Liver (tissue), 9 donors: ENCODE results near the gene GNPNAT1. TPM values are rescaled to one million over a fixed set of nuclear protein-coding genes. Genes with fewer than 3 reads are reported as not detected.
"Not testable (repeated sequence)": the region's sequence is repeated elsewhere in the genome, so short reads cannot be mapped to it uniquely, and the experiment has no call there.

Source experiments
- DNase-seq: peaks from one replicate; pipeline ENCODE4 v3.0.0-alpha.2; 2017; ENCODE audit warnings: low spot score
- H3K27ac ChIP-seq, 2 donors: one replicate each; pipeline ENCODE4 v1.7.0; 2013; ENCODE audit warnings: inconsistent platforms in 2 of 2, low read length in 2 of 2, control low read depth in 1 of 2, low read depth in 1 of 2, mild to moderate bottlenecking in 1 of 2
- H3K27me3 ChIP-seq, 4 donors: one replicate each; pipeline versions ENCODE4 v1.6.1 to v1.7.0; 2013; ENCODE audit warnings: low read length in 3 of 4, inconsistent platforms in 1 of 4, mild to moderate bottlenecking in 1 of 4, moderate library complexity in 1 of 4; ENCODE audit not compliant: control insufficient read depth in 4 of 4, insufficient read depth in 4 of 4
- H3K36me3 ChIP-seq, 4 donors: one replicate each; pipeline versions ENCODE4 v1.6.1 to v1.7.0; 2013; ENCODE audit warnings: low read length in 3 of 4, mild to moderate bottlenecking in 3 of 4, low read depth in 1 of 4, moderate library complexity in 1 of 4; ENCODE audit not compliant: control insufficient read depth in 4 of 4, insufficient read depth in 3 of 4
- H3K4me1 ChIP-seq, 4 donors: one replicate each; pipeline versions ENCODE4 v1.6.1 to v1.7.0; 2013; ENCODE audit warnings: low read length in 3 of 4, mild to moderate bottlenecking in 3 of 4, moderate library complexity in 1 of 4; ENCODE audit not compliant: control insufficient read depth in 4 of 4, insufficient read depth in 4 of 4
- H3K4me3 ChIP-seq, 3 donors: one replicate each; pipeline versions ENCODE4 v1.6.1 to v1.7.0; 2013; ENCODE audit warnings: low read length in 3 of 3, control low read depth in 1 of 3, low read depth in 1 of 3, mild to moderate bottlenecking in 1 of 3
- H3K9ac ChIP-seq, 2 donors: one replicate each; pipeline ENCODE4 v1.7.0; 2013; ENCODE audit warnings: low read length in 2 of 2, mild to moderate bottlenecking in 2 of 2, moderate library complexity in 2 of 2, control low read depth in 1 of 2, low read depth in 1 of 2
- H3K9me3 ChIP-seq, 4 donors: one replicate each; pipeline versions ENCODE4 v1.6.1 to v1.7.0; 2013; ENCODE audit warnings: low read length in 3 of 4; ENCODE audit not compliant: control insufficient read depth in 4 of 4
- EGR1 ChIP-seq, 2 donors: IDR thresholded peaks; 2 replicates each; pipeline ENCODE4 v1.6.1; 2016 to 2018; ENCODE audit warnings: antibody characterized with exemption in 2 of 2, low read depth in 2 of 2
- FOXA1 ChIP-seq: IDR thresholded peaks from 2 replicates; pipeline ENCODE4 v1.6.1; 2016; ENCODE audit warnings: antibody characterized with exemption
- FOXA2 ChIP-seq: IDR thresholded peaks from 2 replicates; pipeline ENCODE4 v1.6.1; 2016; ENCODE audit warnings: antibody characterized with exemption
- GABPA ChIP-seq, 2 donors: IDR thresholded peaks in 1 of 2; conservative IDR thresholded peaks in 1 of 2; 2 replicates each; pipeline ENCODE4 v1.6.1; 2016; ENCODE audit warnings: antibody characterized with exemption in 2 of 2, mild to moderate bottlenecking in 1 of 2, moderate library complexity in 1 of 2
- HNF4A ChIP-seq, 2 donors: conservative IDR thresholded peaks; 2 replicates each; pipeline ENCODE4 v1.6.1; 2016; ENCODE audit warnings: antibody characterized with exemption in 2 of 2, mild to moderate bottlenecking in 2 of 2
- HNF4G ChIP-seq: IDR thresholded peaks from 2 replicates; pipeline ENCODE4 v1.6.1; 2016; ENCODE audit warnings: antibody characterized with exemption
- NR2F2 ChIP-seq: IDR thresholded peaks from 2 replicates; pipeline ENCODE4 v1.6.1; 2016; ENCODE audit warnings: antibody characterized with exemption
- RAD21 ChIP-seq, 2 donors: IDR thresholded peaks; 2 replicates each; pipeline ENCODE4 v1.6.1; 2016; ENCODE audit warnings: antibody characterized with exemption in 2 of 2, mild to moderate bottlenecking in 2 of 2
- RXRA ChIP-seq, 2 donors: IDR thresholded peaks; 2 replicates each; pipeline ENCODE4 v1.6.1; 2017 to 2018; ENCODE audit warnings: antibody characterized with exemption in 2 of 2, mild to moderate bottlenecking in 1 of 2
- SP1 ChIP-seq: IDR thresholded peaks from 2 replicates; pipeline ENCODE4 v1.6.1; 2018; ENCODE audit warnings: antibody characterized with exemption, mild to moderate bottlenecking
- TAF1 ChIP-seq: conservative IDR thresholded peaks from 2 replicates; pipeline ENCODE4 v1.6.1; 2016; ENCODE audit warnings: antibody characterized with exemption, mild to moderate bottlenecking
- YY1 ChIP-seq: IDR thresholded peaks from 2 replicates; pipeline ENCODE4 v1.6.1; 2016; ENCODE audit warnings: antibody characterized with exemption, mild to moderate bottlenecking
- WGBS: extraction: QIAGEN DNeasy Blood & Tissue Kit; methylation state at CpG from one replicate; pipeline ENCODE4 v1.1.7; 2013; 5-methylcytosine and 5-hydroxymethylcytosine counted together
- polyA plus RNA-seq, 2 donors: library from polyadenylated mRNA; stranded (reverse) in 1 of 2; unstranded in 1 of 2; fragments of 200-250 nt in 1 of 2; fragments of >200 nt in 1 of 2; fragmentation: Nextera tagmentation in 1 of 2; extraction: Ambion mirVana in 1 of 2; gene quantifications; one replicate each; pipeline versions ENCODE4 v1.2.1 to v1.2.3, GENCODE V29; 2013 to 2015
- total RNA-seq, 2 donors: library from RNA; depleted of rRNA; stranded (reverse); fragments of >200 nt; gene quantifications; one replicate each; pipeline ENCODE4 v1.2.3, GENCODE V29; 2014
- TF ChIP-seq, protein P1 (sequence below): IDR thresholded peaks from 2 replicates; pipeline ENCODE4 v1.6.1; 2016; ENCODE audit warnings: antibody characterized with exemption
- TF ChIP-seq, protein P2 (sequence below): IDR thresholded peaks from 2 replicates; pipeline ENCODE4 v1.6.1; 2016; ENCODE audit warnings: antibody characterized with exemption, mild to moderate bottlenecking
- TF ChIP-seq, protein P3 (sequence below): IDR thresholded peaks from 2 replicates; pipeline ENCODE4 v1.6.1; 2016; ENCODE audit warnings: antibody characterized with exemption
- TF ChIP-seq, protein P4 (sequence below): IDR thresholded peaks from 2 replicates; pipeline ENCODE4 v1.6.1; 2016; ENCODE audit warnings: antibody characterized with exemption
- TF ChIP-seq, protein P5 (sequence below): fragments of 150-350 bp; IDR thresholded peaks from 2 replicates; pipeline ENCODE4 v1.5.1; 2017; ENCODE audit warnings: improper control_type of control experiment, low read depth, low read length; ENCODE audit not compliant: missing input control
- donor health status: healthy.
- donor health status: healthy.
- donor health status: healthy.
- donor health status: healthy.
- donor health status: healthy.

Gene GNPNAT1
- total and polyA plus RNA-seq, 4 donors, result 24.9 to 50.9 (median 27.2) TPM

DNA sequence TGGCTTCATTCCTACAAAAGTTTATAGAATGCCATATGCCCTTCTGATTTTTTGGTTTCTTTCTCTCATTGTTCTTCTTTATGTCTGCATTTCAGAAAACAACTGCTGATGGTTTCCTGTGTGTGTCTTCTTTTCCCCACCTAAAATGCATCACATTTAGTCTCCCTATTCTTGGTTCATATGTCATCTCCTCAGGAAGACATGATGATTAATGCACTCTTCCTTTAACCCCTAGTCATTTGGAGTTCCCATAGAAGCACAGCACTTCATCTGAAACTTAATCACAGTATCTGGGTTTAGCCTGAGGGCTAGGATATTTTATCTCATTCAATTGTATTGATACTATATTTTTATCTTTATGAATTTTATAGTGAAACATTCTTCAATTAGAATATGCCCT is 21.5 kb downstream of the GNPNAT1 start:
- Histone ChIP-seq H3K36me3 (peaks cover 2 to 62% (median 31%) of the 10 kb centered on the region in 4 donors), H3K9me3 (no peaks in the 10 kb centered on the region), H3K4me1 (peaks cover 0 to 4% (median 0%) of the 10 kb centered on the region in 4 donors), H3K27me3 (no peaks in the 10 kb centered on the region), H3K9ac (no peak overlapping the region), H3K4me3 (no peak overlapping the region), H3K27ac (no peak overlapping the region)
- no peak for TF ChIP-seq TAF1
- no peak for TF ChIP-seq EGR1 (IDR thresholded peaks at IDR 0.05; ENCODE audit: low read depth in 2 of 2)
- TF ChIP-seq RXRA (IDR thresholded peaks at IDR 0.05), result no peak
- TF ChIP-seq NR2F2, result no peak
- no peak for TF ChIP-seq FOXA2
- TF ChIP-seq FOXA1, result no peak
- DNase-seq, result no peak

DNA sequence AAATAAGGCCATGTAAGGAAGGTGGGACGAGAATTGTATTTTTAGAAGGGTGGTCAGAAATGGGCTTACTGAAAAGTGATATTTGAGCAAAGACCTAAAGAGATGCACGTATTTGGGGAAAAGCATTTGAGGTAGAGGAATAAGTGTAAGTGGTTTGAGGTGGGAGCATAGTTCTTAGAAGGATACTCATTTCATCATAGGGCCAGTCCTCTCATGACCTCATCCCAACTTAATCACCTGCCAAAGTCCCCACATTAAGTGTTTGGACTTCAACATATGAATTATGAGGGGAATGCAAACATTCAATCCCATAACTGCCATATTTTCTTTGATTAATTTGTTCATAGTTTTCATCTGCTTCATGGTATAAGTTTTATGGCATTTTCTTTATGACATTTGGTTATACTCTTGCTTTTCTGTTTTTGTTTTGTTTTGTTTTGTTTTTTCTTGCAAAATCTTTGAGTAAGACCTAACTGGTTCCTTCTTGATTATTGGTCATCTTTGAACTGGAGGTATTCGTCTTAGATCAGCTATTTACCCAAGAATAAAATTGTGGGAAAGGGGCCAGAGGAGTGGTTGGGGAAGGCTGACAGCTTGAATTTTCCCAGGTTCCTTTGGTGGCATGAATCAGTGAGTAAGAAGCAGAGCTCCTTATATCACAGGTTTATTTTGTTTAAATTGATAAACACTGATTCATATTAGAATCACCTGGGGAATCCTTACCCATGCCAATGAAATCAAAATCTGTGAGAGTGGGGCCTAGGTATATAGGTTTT is 24.2 kb downstream of the GNPNAT1 start:
- TF ChIP-seq, protein P1, sequence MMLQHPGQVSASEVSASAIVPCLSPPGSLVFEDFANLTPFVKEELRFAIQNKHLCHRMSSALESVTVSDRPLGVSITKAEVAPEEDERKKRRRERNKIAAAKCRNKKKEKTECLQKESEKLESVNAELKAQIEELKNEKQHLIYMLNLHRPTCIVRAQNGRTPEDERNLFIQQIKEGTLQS, result no peak
- no peak for TF ChIP-seq EGR1 (IDR thresholded peaks at IDR 0.05; ENCODE audit: low read depth in 2 of 2)
- TF ChIP-seq, protein P2, sequence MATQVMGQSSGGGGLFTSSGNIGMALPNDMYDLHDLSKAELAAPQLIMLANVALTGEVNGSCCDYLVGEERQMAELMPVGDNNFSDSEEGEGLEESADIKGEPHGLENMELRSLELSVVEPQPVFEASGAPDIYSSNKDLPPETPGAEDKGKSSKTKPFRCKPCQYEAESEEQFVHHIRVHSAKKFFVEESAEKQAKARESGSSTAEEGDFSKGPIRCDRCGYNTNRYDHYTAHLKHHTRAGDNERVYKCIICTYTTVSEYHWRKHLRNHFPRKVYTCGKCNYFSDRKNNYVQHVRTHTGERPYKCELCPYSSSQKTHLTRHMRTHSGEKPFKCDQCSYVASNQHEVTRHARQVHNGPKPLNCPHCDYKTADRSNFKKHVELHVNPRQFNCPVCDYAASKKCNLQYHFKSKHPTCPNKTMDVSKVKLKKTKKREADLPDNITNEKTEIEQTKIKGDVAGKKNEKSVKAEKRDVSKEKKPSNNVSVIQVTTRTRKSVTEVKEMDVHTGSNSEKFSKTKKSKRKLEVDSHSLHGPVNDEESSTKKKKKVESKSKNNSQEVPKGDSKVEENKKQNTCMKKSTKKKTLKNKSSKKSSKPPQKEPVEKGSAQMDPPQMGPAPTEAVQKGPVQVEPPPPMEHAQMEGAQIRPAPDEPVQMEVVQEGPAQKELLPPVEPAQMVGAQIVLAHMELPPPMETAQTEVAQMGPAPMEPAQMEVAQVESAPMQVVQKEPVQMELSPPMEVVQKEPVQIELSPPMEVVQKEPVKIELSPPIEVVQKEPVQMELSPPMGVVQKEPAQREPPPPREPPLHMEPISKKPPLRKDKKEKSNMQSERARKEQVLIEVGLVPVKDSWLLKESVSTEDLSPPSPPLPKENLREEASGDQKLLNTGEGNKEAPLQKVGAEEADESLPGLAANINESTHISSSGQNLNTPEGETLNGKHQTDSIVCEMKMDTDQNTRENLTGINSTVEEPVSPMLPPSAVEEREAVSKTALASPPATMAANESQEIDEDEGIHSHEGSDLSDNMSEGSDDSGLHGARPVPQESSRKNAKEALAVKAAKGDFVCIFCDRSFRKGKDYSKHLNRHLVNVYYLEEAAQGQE, result no peak
- TF ChIP-seq YY1, result no peak
- TF ChIP-seq HNF4A (conservative IDR thresholded peaks at IDR 0.05), result no peak
- no peak for TF ChIP-seq NR2F2
- TF ChIP-seq RAD21 (IDR thresholded peaks at IDR 0.05), result no peak
- no peak for TF ChIP-seq TAF1
- TF ChIP-seq HNF4G, result no peak
- TF ChIP-seq SP1, result no peak
- TF ChIP-seq, protein P3, sequence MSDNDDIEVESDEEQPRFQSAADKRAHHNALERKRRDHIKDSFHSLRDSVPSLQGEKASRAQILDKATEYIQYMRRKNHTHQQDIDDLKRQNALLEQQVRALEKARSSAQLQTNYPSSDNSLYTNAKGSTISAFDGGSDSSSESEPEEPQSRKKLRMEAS, result no peak
- TF ChIP-seq FOXA2, result no peak
- TF ChIP-seq, protein P4, sequence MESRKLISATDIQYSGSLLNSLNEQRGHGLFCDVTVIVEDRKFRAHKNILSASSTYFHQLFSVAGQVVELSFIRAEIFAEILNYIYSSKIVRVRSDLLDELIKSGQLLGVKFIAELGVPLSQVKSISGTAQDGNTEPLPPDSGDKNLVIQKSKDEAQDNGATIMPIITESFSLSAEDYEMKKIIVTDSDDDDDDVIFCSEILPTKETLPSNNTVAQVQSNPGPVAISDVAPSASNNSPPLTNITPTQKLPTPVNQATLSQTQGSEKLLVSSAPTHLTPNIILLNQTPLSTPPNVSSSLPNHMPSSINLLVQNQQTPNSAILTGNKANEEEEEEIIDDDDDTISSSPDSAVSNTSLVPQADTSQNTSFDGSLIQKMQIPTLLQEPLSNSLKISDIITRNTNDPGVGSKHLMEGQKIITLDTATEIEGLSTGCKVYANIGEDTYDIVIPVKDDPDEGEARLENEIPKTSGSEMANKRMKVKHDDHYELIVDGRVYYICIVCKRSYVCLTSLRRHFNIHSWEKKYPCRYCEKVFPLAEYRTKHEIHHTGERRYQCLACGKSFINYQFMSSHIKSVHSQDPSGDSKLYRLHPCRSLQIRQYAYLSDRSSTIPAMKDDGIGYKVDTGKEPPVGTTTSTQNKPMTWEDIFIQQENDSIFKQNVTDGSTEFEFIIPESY, result no peak
- TF ChIP-seq, protein P5, sequence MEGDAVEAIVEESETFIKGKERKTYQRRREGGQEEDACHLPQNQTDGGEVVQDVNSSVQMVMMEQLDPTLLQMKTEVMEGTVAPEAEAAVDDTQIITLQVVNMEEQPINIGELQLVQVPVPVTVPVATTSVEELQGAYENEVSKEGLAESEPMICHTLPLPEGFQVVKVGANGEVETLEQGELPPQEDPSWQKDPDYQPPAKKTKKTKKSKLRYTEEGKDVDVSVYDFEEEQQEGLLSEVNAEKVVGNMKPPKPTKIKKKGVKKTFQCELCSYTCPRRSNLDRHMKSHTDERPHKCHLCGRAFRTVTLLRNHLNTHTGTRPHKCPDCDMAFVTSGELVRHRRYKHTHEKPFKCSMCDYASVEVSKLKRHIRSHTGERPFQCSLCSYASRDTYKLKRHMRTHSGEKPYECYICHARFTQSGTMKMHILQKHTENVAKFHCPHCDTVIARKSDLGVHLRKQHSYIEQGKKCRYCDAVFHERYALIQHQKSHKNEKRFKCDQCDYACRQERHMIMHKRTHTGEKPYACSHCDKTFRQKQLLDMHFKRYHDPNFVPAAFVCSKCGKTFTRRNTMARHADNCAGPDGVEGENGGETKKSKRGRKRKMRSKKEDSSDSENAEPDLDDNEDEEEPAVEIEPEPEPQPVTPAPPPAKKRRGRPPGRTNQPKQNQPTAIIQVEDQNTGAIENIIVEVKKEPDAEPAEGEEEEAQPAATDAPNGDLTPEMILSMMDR, result no peak
- TF ChIP-seq FOXA1, result no peak
- no peak for TF ChIP-seq GABPA (IDR thresholded peaks at IDR 0.05 in 1 of 2, conservative IDR thresholded peaks at IDR 0.05 in 1 of 2)
- no peak overlapping the region for H3K9ac ChIP-seq
- H3K4me1 ChIP-seq, result peaks cover 0 to 4% (median 0%) of the 10 kb centered on the region in 4 donors
- no peak overlapping the region for H3K4me3 ChIP-seq
- no peak overlapping the region for H3K27ac ChIP-seq
- peaks cover 2 to 57% (median 28%) of the 10 kb centered on the region in 4 donors for H3K36me3 ChIP-seq
- H3K9me3 ChIP-seq, result no peaks in the 10 kb centered on the region
- WGBS, result 94% methylated on average over 3 of the region's 3 CpGs
- no peaks in the 10 kb centered on the region for H3K27me3 ChIP-seq
- DNase-seq, result no peak

DNA sequence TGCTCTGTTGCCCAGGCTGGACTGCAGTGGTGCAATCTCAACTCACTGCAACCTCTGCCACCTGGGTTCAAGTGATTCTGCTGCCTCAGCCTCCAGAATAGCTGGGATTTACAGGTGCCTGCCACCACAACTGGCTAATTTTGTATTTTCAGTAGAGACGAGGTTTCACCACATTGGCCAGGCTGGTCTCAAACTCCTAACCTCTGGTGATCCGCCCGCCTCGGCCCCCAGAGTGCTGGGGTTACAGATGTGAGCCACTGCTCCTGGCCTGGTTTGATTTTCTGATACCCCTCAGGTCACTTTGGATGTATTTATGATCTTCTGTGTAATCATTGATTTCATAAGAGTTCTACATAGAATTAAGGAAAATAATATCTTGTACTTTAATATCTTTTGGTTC is 28.5 kb downstream of the GNPNAT1 start:
- not testable (repeated sequence) for H3K4me3 ChIP-seq, H3K9ac ChIP-seq, H3K9me3 ChIP-seq, H3K27me3 ChIP-seq, H3K4me1 ChIP-seq, H3K27ac ChIP-seq, DNase-seq
- WGBS, result 95% methylated on average over 4 of the region's 4 CpGs
- H3K36me3 ChIP-seq, result peaks cover 0 to 42% (median 25%) of the 10 kb centered on the region in 4 donors
